Peyer's patch (tissue), 4 donors: ENCODE measurements around the gene TCF3. TPM values are rescaled to one million over a fixed set of nuclear protein-coding genes. Genes with fewer than 3 reads are reported as not detected.
A peak's percentile ranks its signal among the peaks of the same experiment; 100 is the strongest.

Experiments
- DNase-seq, 3 donors: peaks; one replicate each; pipeline ENCODE4 v3.0.0-alpha.2; 2017 to 2019
- H3K27ac ChIP-seq, 4 donors: fragments of 200-600 bp; sonication (generic); one replicate each; pipeline ENCODE4 v1.5.1; 2016 to 2019
- H3K27me3 ChIP-seq, 2 donors: fragments of 200-600 bp; sonication (generic); one replicate each; pipeline ENCODE4 v1.5.1; 2019
- H3K36me3 ChIP-seq, 3 donors: fragments of 200-600 bp; sonication (generic); one replicate each; pipeline ENCODE4 v1.5.1; 2016 to 2019
- H3K4me1 ChIP-seq, 4 donors: fragments of 200-600 bp; sonication (generic); one replicate each; pipeline ENCODE4 v1.5.1; 2016 to 2019
- H3K4me3 ChIP-seq, 4 donors: fragments of 200-600 bp; sonication (generic); 1 replicate in 3 of 4; 2 replicates in 1 of 4; pipeline ENCODE4 v1.5.1; 2016 to 2019; ENCODE audit warnings: mild to moderate bottlenecking in 1 of 4
- H3K9me3 ChIP-seq, 4 donors: fragments of 200-600 bp; sonication (generic); one replicate each; pipeline ENCODE4 v1.5.1; 2016 to 2019; ENCODE audit warnings: mild to moderate bottlenecking in 1 of 4
- CTCF ChIP-seq, 6 experiments: fragments of 450-650 bp in 4 of 6; fragments of 200-600 bp in 2 of 6; sonication (generic) in 1 of 6; IDR thresholded peaks; one replicate each; pipeline ENCODE4 v1.5.1; 2017 to 2019; ENCODE audit warnings: antibody characterized with exemption in 6 of 6, mild to moderate bottlenecking in 3 of 6, moderate library complexity in 1 of 6
- POLR2A ChIP-seq, 2 donors: fragments of 450-650 bp; IDR thresholded peaks; one replicate each; pipeline ENCODE4 v1.5.1; 2017; ENCODE audit warnings: antibody characterized with exemption in 2 of 2, mild to moderate bottlenecking in 2 of 2, moderate library complexity in 2 of 2
- total RNA-seq, 4 donors: library from RNA; depleted of rRNA; stranded (reverse); fragments of >200 nt; gene quantifications; one replicate each; pipeline ENCODE4 v1.1.0, GENCODE V29; 2016

The TCF3 gene
- total RNA-seq, 4 donors from 2014 or later, result 49.2 to 112 (median 80.3) TPM

GRCh38 chr19:1626417-1627010 lies 25.9 kb downstream of the TCF3 start:
- peaks cover 0 to 62% (median 0%) of the 10 kb centered on the region in 3 donors for H3K36me3 ChIP-seq
- no peak for TF ChIP-seq POLR2A (IDR thresholded peaks at IDR 0.05)
- no peak for TF ChIP-seq CTCF (IDR thresholded peaks at IDR 0.05)
- DNase-seq, result no peak

GRCh38 chr19:1624458-1624857 lies 28.0 kb downstream of the TCF3 start:
- no peaks in the 10 kb centered on the region for H3K27me3 ChIP-seq
- peak in 2 of 3 donors; percentile 57 to 77 for DNase-seq
- no peak overlapping the region for H3K4me3 ChIP-seq
- no peaks in the 10 kb centered on the region for H3K9me3 ChIP-seq
- TF ChIP-seq POLR2A (IDR thresholded peaks at IDR 0.05) (no peak), CTCF (IDR thresholded peaks at IDR 0.05) (peak; percentile 43 to 75 (median 62))
- H3K4me1 ChIP-seq, result no peaks in the 10 kb centered on the region
- peaks cover 0 to 61% (median 0%) of the 10 kb centered on the region in 3 donors for H3K36me3 ChIP-seq
- no peak overlapping the region for H3K27ac ChIP-seq

More at GRCh38 chr19:1626417-1627010, 25.9 kb downstream of the TCF3 start:
- H3K4me1 ChIP-seq, result no peaks in the 10 kb centered on the region
- H3K27me3 ChIP-seq, result no peaks in the 10 kb centered on the region
- no peak overlapping the region for H3K4me3 ChIP-seq
- H3K9me3 ChIP-seq, result no peaks in the 10 kb centered on the region
- no peak overlapping the region for H3K27ac ChIP-seq

- no peak for DNase-seq
- H3K4me3 ChIP-seq, result no peak overlapping the region
- H3K4me1 ChIP-seq, result peaks cover 0 to 4% (median 0%) of the 10 kb centered on the region in 4 donors
- no peak for TF ChIP-seq CTCF (IDR thresholded peaks at IDR 0.05)
- no peak for TF ChIP-seq POLR2A (IDR thresholded peaks at IDR 0.05)
- H3K9me3 ChIP-seq, result no peaks in the 10 kb centered on the region
- H3K27me3 ChIP-seq, result no peaks in the 10 kb centered on the region
- no peak overlapping the region for H3K27ac ChIP-seq
- peaks cover 0 to 69% (median 0%) of the 10 kb centered on the region in 3 donors for H3K36me3 ChIP-seq
Measured at GRCh38 chr19:1622541-1622940, 29.9 kb downstream of the TCF3 start.

- H3K9me3 ChIP-seq, result no peaks in the 10 kb centered on the region
- H3K36me3 ChIP-seq, result peaks cover 0 to 67% (median 0%) of the 10 kb centered on the region in 3 donors
- no peaks in the 10 kb centered on the region for H3K27me3 ChIP-seq
- H3K4me3 ChIP-seq, result no peak overlapping the region
- no peak overlapping the region for H3K27ac ChIP-seq
- no peak for DNase-seq
- peaks cover 0 to 9% (median 0%) of the 10 kb centered on the region in 4 donors for H3K4me1 ChIP-seq
- TF ChIP-seq POLR2A (IDR thresholded peaks at IDR 0.05) (no peak), CTCF (IDR thresholded peaks at IDR 0.05) (no peak)
Measured at GRCh38 chr19:1622007-1622406, 30.4 kb downstream of the TCF3 start.

- no peaks in the 10 kb centered on the region for H3K9me3 ChIP-seq
- no peak for DNase-seq
- H3K27me3 ChIP-seq, result no peaks in the 10 kb centered on the region
- no peak overlapping the region for H3K27ac ChIP-seq
- no peak for TF ChIP-seq POLR2A (IDR thresholded peaks at IDR 0.05)
- TF ChIP-seq CTCF (IDR thresholded peaks at IDR 0.05), result no peak
- H3K4me1 ChIP-seq, result peaks cover 0 to 10% (median 0%) of the 10 kb centered on the region in 4 donors
- H3K4me3 ChIP-seq, result no peak overlapping the region
- peaks cover 0 to 64% (median 0%) of the 10 kb centered on the region in 3 donors for H3K36me3 ChIP-seq
Measured at GRCh38 chr19:1621574-1621973, 30.8 kb downstream of the TCF3 start.
